Activated T-cell treated with anti-CD3 and anti-CD28 coated beads, Interleukin-2, amount 50 U/mL, for 24 hours (primary cell): ENCODE results near the gene GPR18.
"Not testable (repeated sequence)": the region's sequence is repeated elsewhere in the genome, so short reads cannot be mapped to it uniquely, and the experiment has no call there.

Experiments used
- DNase-seq: peaks from one replicate; pipeline ENCODE4 v3.0.0-alpha.2; 2020
- H3K27ac Mint-ChIP-seq: 2 replicates; pipeline ENCODE4 v1.8.0; 2020; ENCODE audit warnings: mild to moderate bottlenecking, mixed read lengths
- H3K27me3 Mint-ChIP-seq: 2 replicates; pipeline ENCODE4 v1.8.0; 2020; ENCODE audit warnings: mixed read lengths
- H3K36me3 Mint-ChIP-seq: 2 replicates; pipeline ENCODE4 v1.8.0; 2020; ENCODE audit warnings: low read depth, mixed read lengths
- H3K4me1 Mint-ChIP-seq: 2 replicates; pipeline ENCODE4 v1.8.0; 2020; ENCODE audit warnings: low read depth, mixed read lengths
- H3K4me3 Mint-ChIP-seq: 2 replicates; pipeline ENCODE4 v1.8.0; 2020; ENCODE audit warnings: mild to moderate bottlenecking, moderate library complexity, mixed read lengths
- H3K9me3 Mint-ChIP-seq: 2 replicates; pipeline ENCODE4 v1.8.0; 2020; ENCODE audit warnings: mixed read lengths

GPR18 gene

DNA sequence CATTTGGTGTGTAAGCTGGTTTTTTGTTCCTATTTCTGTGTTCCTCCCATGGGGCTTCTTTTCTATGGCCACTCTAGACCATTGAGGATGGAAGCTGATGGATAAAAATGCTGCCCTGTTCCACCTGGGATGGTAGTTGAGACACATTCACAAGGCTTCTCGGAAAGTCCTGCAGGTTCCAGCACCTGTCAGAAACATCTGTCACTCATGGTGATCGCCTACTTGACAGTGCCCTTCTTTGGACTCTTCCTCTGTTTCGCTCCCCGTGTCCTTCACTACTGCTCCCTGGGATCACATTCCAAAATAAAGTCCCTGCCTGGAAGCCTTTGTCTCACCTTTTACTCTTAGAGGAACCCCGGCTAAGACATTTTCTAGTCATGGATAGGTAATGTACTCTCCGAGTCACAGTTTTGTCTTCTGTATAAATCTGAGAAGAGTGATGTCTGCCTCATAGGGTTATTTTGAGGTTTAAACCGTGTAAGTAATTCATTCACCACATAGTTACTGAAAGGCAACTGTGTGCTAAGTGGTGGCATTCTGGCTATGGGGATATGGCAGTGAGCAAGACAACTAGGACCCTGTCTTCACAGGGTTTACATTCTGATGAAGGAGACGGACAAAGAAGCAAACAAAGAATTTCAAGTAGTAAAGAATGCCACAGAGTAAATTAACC is 36.5 kb downstream of the GPR18 start:
- peak; percentile 29 for DNase-seq
- Mint-ChIP-seq H3K4me3 (peak overlapping the region; percentile 5), H3K36me3 (peaks cover 58% of the 10 kb centered on the region), H3K4me1 (peaks cover 94% of the 10 kb centered on the region), H3K9me3 (no peaks in the 10 kb centered on the region), H3K27ac (peak overlapping the region; percentile 79), H3K27me3 (no peaks in the 10 kb centered on the region)

DNA sequence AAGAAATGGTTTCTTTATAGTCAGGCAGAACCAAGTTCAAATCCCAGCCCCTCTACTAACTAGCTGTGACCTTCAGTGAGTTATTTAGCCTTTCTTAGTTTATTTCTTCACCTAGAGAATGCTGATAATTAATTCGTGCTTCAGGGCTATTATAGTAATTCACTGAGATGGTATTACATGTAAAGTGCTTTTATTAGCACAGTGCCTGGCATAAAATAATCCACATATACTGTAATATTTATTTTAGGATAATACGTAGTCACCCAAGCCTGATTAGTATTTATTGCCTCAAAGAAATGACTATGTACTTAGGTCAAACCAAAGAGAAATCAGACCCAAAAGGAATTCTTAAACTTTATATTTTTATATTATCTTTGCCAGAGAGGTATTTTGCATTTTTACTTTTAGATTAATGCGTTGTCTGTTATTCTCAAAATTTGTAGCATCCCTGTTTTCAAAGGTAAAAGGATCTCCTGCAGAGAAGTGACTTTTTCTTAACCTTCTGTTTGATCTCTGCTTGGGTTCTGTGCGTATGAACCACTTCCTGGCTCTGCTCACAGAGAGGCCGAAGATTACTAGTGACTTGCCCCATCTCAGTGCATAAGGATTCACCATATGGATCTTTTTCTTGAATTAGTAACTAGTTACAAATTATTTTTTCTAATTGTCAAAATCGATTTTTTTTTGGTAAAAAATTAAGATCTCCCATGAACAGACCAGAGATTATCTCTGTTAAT is 37.8 kb downstream of the GPR18 start:
- peak overlapping the region; percentile 38 for H3K4me3 Mint-ChIP-seq
- H3K9me3 Mint-ChIP-seq, result no peaks in the 10 kb centered on the region
- H3K4me1 Mint-ChIP-seq, result peaks cover 93% of the 10 kb centered on the region
- no peaks in the 10 kb centered on the region for H3K27me3 Mint-ChIP-seq
- peak overlapping the region; percentile 88 for H3K27ac Mint-ChIP-seq
- peaks cover 54% of the 10 kb centered on the region for H3K36me3 Mint-ChIP-seq
- DNase-seq, result no peak

DNA sequence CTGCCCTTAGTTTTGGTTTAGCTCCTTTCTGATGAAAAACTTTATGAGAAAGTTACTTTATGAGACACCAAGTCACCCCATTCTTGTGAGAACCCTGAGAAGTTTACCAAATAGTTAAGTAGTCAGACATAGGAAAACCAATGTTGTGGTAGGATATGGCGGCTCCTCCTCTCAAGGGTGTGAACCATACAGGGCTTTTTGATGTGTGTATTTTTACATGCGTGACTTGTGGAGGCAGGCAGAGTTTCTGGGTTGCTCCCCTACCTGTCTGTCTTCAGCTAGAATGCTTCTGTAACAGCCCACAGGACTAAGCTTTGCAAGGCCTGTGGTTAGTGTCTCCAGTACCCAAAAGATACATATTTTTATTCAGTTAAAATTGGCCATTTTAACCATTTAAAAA is 39.2 kb downstream of the GPR18 start:
- H3K4me3 Mint-ChIP-seq, result peak overlapping the region; percentile 53

DNA sequence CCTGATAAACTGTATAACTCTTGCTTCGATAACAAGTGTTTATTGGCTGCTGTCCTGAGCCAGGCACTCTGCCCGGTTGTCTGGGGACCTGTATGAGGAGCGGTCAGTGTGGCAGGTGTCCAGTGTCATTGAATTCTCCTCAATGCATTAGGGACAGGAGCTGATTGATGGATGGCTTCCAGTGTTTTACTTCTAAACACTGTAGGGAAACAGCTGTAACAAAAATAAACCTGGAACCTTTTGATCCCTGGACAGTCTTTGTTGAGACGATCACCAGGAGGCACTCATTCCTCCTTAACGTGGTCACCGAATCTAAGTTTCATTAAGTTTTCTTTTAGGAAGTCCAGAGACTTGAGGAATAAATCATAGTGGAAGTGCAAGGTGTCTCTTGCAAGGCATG is 39.6 kb downstream of the GPR18 start:
- peak; percentile 20 for DNase-seq
- Mint-ChIP-seq H3K27me3 (no peaks in the 10 kb centered on the region), H3K4me1 (peaks cover 94% of the 10 kb centered on the region), H3K9me3 (no peaks in the 10 kb centered on the region), H3K36me3 (peaks cover 50% of the 10 kb centered on the region), H3K4me3 (peak overlapping the region; percentile 53), H3K27ac (peak overlapping the region; percentile 94)

More for the DNA sequence above, 39.2 kb downstream of the GPR18 start:
- H3K27me3 Mint-ChIP-seq, result no peaks in the 10 kb centered on the region
- H3K27ac Mint-ChIP-seq, result peak overlapping the region; percentile 94
- peaks cover 95% of the 10 kb centered on the region for H3K4me1 Mint-ChIP-seq
- no peaks in the 10 kb centered on the region for H3K9me3 Mint-ChIP-seq
- DNase-seq, result peak; percentile 42
- peaks cover 52% of the 10 kb centered on the region for H3K36me3 Mint-ChIP-seq

DNA sequence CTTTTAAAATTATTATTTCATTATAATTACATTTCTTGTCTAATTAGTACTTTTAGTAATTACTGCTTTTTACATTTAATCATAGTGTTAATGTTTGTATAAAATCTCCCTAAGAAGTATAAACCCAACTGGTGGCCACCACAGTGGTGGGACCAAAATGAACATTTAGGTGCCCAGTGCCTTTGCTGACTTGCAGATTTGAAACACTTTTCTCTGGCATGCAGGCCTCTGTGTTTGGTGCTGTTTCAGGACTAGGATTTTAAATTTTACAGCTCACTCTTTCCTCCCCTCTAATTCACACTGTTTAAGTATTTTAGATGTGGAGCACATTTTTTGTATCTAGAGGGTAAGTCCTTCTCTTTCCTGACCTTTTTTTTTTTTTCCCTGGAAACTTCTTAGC is 40.1 kb downstream of the GPR18 start:
- Mint-ChIP-seq H3K36me3 (peaks cover 49% of the 10 kb centered on the region), H3K4me1 (peaks cover 93% of the 10 kb centered on the region), H3K4me3 (peak overlapping the region; percentile 53)

DNA sequence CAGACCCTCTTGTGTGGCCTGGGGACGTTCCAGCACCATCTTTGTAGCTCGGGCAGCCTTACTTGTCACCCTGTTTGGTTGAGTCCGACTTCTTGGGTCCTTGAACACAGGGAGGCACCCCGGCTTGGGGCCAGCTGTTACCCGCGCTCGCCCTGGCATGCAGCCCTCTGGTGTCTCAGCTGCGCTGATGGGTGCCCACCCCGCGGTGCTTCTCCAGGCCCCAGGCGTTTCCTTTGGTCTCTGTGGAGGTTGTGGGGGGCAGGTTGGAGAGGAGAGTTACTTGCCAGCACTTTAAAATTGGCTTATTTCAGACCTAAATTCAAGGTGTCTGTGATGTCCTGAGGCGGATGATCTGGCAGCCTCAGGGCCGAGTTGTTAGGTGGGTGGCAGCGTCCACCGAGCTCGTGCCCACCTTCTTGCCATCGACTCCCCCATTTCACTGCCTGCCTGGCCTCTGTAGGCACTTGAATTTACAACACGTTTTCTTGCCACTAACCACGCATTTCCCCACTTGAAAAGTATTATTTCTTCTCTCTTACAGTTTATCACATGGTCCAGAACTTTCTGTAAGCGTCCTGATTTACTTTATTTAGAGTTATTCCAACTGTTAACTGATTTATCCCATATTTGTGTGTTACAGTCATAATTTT is 40.6 kb downstream of the GPR18 start:
- peak overlapping the region; percentile 95 for H3K27ac Mint-ChIP-seq
- peaks cover 47% of the 10 kb centered on the region for H3K36me3 Mint-ChIP-seq
- no peaks in the 10 kb centered on the region for H3K27me3 Mint-ChIP-seq
- DNase-seq, result peak; percentile 63
- peak overlapping the region; percentile 82 for H3K4me3 Mint-ChIP-seq
- H3K4me1 Mint-ChIP-seq, result peaks cover 91% of the 10 kb centered on the region
- H3K9me3 Mint-ChIP-seq, result no peaks in the 10 kb centered on the region

More for the DNA sequence above, 40.1 kb downstream of the GPR18 start:
- Mint-ChIP-seq H3K27me3 (no peaks in the 10 kb centered on the region), H3K27ac (peak overlapping the region; percentile 94), H3K9me3 (no peaks in the 10 kb centered on the region)
- peak; percentile 14 for DNase-seq

DNA sequence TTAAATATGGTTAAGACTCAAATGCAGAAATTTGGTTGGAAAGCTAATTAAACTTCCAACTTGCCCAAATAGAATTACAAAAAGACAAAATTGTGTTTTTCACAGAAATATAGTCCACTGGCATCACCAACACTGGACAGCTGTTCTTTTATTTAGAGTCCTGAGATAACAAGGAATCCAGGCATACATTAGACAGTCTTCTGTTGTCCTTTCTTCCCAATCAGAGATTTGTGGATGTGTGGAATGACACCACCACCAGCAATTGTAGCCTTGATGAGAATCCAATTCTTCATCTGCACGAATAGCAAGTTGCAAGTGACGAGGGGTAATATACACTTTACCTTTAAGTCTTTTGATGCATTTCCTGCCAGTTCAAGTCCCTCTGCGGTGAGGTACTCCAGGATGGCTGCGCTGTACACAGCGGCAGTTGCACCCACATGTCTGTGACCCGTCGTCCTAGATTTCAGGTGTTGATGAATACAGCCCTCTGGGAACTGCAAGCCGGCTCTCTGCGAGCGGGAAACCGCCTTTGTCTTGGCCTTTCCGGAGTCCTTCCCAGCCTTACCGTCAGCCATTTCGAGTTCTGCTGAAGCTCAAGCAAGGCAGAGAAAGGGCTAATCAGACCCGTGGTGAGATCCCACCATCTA is 42.9 kb downstream of the GPR18 start:
- peak overlapping the region; percentile 95 for H3K27ac Mint-ChIP-seq
- H3K4me3 Mint-ChIP-seq, result peak overlapping the region; percentile 82
- peaks cover 56% of the 10 kb centered on the region for H3K36me3 Mint-ChIP-seq
- peaks cover 88% of the 10 kb centered on the region for H3K4me1 Mint-ChIP-seq
- DNase-seq, result peak; percentile 71
- H3K9me3 Mint-ChIP-seq, result no peaks in the 10 kb centered on the region
- H3K27me3 Mint-ChIP-seq, result no peaks in the 10 kb centered on the region

DNA sequence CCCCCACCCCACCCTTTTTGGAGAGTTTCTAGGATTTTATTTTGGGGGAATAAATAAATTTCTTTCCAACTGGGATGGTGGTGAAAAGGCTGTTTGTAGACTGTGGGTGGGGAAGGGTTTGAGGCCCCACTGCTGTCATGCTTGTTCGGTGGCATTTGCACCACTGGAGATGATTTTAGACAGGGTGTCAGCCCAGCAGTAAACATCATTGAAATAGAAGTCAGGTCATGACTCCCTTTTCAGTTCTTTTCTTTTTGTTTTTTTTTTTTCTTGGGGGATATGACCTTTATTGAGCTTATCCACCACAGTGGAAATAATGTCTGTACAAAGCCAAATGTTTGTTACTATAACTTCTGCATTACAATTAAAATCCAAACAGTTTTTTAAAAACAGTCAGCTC is 43.4 kb downstream of the GPR18 start:
- H3K4me3 Mint-ChIP-seq, result peak overlapping the region; percentile 82
- H3K9me3 Mint-ChIP-seq, result no peaks in the 10 kb centered on the region
- peaks cover 60% of the 10 kb centered on the region for H3K36me3 Mint-ChIP-seq
- H3K27ac Mint-ChIP-seq, result peak overlapping the region; percentile 95
- H3K4me1 Mint-ChIP-seq, result peaks cover 87% of the 10 kb centered on the region
- H3K27me3 Mint-ChIP-seq, result no peaks in the 10 kb centered on the region
- DNase-seq, result no peak

DNA sequence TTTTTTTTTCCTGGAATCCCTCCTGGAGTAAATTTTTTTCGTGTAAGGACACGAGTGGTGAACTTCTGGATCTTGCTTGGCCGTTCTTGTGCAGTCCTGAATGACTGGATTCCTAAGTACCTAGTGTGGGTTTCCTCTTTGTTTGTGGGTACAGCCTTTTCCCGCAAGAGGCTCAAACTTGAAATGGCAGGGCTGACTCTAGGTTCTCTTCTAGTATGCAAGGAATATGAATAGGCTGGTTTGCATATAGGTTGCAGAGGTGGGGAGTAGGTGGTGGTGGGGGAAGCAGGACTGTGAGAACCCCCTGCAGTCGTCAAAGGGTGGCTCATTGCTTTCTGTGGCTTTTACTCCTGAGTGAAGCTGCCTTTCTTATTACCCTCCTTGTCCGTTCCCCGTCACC is 43.9 kb downstream of the GPR18 start:
- peak overlapping the region; percentile 82 for H3K4me3 Mint-ChIP-seq
- no peaks in the 10 kb centered on the region for H3K9me3 Mint-ChIP-seq
- H3K27me3 Mint-ChIP-seq, result no peaks in the 10 kb centered on the region
- H3K27ac Mint-ChIP-seq, result peak overlapping the region; percentile 95
- peaks cover 87% of the 10 kb centered on the region for H3K4me1 Mint-ChIP-seq
- peak; percentile 60 for DNase-seq
- peaks cover 62% of the 10 kb centered on the region for H3K36me3 Mint-ChIP-seq

DNA sequence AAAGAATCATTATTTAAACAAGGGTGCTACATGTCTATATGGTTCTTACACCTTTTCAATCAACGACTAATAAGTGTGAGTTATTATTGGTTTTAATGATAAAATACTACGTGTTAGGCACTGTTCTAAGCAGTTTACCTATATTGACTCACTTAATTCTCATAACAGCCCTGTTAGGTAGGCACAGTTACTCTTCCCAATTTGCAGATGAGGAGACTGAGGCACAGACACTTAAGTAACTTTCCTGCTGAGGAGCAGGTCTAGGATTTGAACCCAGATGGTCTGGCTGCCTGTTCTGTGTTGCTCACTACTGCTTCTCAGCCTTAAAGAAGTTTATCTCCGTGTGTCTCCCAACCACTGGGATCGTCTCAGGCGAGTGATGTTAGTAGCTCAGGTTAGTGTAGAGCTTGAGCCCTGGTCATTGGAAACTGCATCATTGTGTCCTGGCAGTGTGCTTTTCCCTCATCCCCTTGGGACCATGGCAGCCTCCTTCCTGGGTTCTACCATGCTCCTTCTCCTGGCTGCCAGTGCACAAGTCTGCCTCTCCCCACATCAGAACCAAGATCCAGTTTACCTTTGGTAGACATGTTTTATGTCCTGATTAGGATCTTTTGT is 46.7 kb downstream of the GPR18 start:
- peaks cover 86% of the 10 kb centered on the region for H3K4me1 Mint-ChIP-seq
- peak; percentile 18 for DNase-seq
- H3K4me3 Mint-ChIP-seq, result no peak overlapping the region
- H3K9me3 Mint-ChIP-seq, result no peaks in the 10 kb centered on the region
- H3K27ac Mint-ChIP-seq, result peak overlapping the region; percentile 58
- H3K36me3 Mint-ChIP-seq, result peaks cover 70% of the 10 kb centered on the region
- no peaks in the 10 kb centered on the region for H3K27me3 Mint-ChIP-seq

DNA sequence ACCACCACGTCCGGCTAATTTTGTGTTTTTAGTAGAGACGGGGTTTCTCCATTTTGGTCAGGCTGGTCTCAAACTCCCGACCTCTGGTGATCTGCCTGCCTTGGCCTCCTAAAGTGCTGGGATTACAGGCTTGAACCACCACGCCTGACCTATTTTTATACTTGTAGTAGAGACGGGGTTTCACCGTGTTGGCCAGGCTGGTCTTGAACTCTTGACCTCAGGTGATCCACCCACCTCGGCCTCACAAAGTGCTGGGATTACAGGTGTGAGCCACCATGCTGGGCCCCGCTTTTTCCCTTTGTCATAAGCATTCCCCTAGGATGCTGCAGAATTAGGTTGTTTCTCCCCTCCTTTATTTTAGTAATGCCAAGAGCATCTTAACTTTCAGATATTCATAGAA is 47.6 kb downstream of the GPR18 start:
- not testable (repeated sequence) for H3K9me3 Mint-ChIP-seq, H3K27ac Mint-ChIP-seq, H3K27me3 Mint-ChIP-seq, DNase-seq, H3K4me3 Mint-ChIP-seq
- H3K4me1 Mint-ChIP-seq, result peaks cover 87% of the 10 kb centered on the region
- peaks cover 73% of the 10 kb centered on the region for H3K36me3 Mint-ChIP-seq

DNA sequence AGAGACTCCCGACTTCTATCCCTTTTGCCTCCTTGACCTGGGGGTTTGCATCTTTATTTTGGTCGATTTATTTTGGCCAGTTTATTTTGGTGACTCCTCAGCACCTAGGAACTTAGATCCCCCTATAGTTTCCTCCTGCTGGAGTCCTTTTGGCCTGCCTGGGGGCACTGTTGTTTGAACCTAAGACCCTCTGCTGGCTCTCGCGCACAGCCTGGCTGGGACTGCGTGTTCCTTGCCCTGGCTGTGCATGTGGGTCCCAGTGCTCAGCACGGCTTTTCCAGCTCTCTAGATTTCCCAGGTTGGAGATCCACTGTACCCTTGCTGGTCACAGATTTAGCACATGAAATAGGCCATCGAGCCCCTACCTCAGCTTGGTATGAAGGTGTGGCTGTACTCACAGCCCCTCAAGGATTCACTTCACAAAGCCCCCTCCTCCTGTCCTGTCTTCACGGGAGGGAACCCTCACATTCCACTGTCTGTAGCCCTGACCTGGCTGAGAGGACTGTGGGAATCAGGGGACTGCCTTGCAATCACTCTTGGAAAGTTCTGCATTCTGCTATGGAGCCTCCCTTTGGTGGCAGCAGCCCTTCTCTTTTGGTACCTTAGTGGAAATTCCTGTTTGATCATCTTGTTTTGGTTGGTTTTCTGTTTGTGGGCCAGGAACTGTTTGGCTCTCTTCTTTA is 49.2 kb downstream of the GPR18 start:
- peaks cover 77% of the 10 kb centered on the region for H3K36me3 Mint-ChIP-seq
- DNase-seq, result no peak
- no peaks in the 10 kb centered on the region for H3K27me3 Mint-ChIP-seq
- H3K9me3 Mint-ChIP-seq, result no peaks in the 10 kb centered on the region
- H3K4me3 Mint-ChIP-seq, result no peak overlapping the region
- H3K4me1 Mint-ChIP-seq, result peaks cover 87% of the 10 kb centered on the region
- peak overlapping the region; percentile 70 for H3K27ac Mint-ChIP-seq

DNA sequence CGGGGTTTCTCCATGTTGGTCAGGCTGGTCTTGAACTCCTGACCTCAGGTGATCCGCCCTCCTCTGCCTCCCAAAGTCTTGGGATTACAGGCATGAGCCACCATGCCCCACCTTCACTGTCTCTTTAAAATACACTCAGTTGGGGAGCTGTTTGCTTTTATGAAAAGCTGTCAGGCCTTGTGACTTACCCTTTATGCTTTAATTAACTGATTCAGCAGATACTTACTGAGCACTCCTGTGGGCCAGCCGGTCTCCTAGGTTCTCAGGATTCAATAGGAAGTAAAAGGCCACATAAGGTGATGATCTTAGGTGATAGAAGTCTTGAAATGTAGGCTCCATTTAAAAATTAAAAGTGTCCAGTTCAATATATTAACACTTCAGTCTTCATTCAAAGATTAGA is 50.0 kb downstream of the GPR18 start:
- H3K36me3 Mint-ChIP-seq, result peaks cover 78% of the 10 kb centered on the region
- no peak overlapping the region for H3K4me3 Mint-ChIP-seq
- no peaks in the 10 kb centered on the region for H3K27me3 Mint-ChIP-seq
- peaks cover 88% of the 10 kb centered on the region for H3K4me1 Mint-ChIP-seq
- DNase-seq, result no peak
- H3K27ac Mint-ChIP-seq, result no peak overlapping the region
- no peaks in the 10 kb centered on the region for H3K9me3 Mint-ChIP-seq

DNA sequence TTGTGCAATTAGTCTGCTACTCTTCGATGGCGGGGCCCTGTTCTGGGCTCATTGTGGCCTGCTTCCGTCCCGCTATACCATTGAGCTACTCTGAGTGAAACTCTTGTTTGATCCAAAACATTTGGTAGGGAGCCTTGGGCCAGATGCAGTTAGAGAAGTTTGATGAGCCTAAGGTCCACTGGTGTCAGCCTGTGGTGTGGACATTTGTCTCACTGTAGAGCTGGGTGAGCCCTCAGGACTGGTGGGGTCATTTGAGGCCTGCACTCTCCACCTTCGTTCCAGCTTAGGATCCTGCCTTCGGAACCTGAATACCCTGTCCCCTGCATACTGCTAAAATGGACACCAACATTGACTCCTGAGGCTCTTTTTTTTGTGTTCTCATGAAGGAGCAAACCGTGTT is 50.7 kb downstream of the GPR18 start:
- Mint-ChIP-seq H3K36me3 (peaks cover 78% of the 10 kb centered on the region), H3K4me1 (peaks cover 89% of the 10 kb centered on the region), H3K4me3 (no peak overlapping the region), H3K27ac (no peak overlapping the region), H3K27me3 (no peaks in the 10 kb centered on the region), H3K9me3 (no peaks in the 10 kb centered on the region)
- DNase-seq, result no peak
